Body of pancreas (tissue), 4 donors: ENCODE measurements around the gene SMURF2. TPM values are rescaled to one million over a fixed set of nuclear protein-coding genes. Genes with fewer than 3 reads are reported as not detected.

Source experiments
- ATAC-seq: fragments of 150-250 bp; one replicate; pipeline ENCODE4 v1.9.1; 2016
- DNase-seq, 4 donors: peaks; one replicate each; pipeline ENCODE4 v3.0.0-alpha.2; 2019
- H3K27ac ChIP-seq, 4 donors: fragments of 200-600 bp; sonication (generic); 1 replicate in 3 of 4; 2 replicates in 1 of 4; pipeline versions ENCODE4 v1.5.1 to v1.6.1; 2016 to 2019; ENCODE audit warnings: mild to moderate bottlenecking in 1 of 4, mixed read lengths in 1 of 4, moderate library complexity in 1 of 4
- H3K27me3 ChIP-seq, 2 donors: fragments of 200-600 bp; sonication (generic); one replicate each; pipeline ENCODE4 v1.6.0; 2016; ENCODE audit warnings: mild to moderate bottlenecking in 1 of 2
- H3K36me3 ChIP-seq, 2 donors: fragments of 200-600 bp; sonication (generic); replicated peaks in 1 of 2; 2 replicates each; pipeline ENCODE4 v1.5.1; 2016; ENCODE audit warnings: low read depth in 2 of 2; ENCODE audit not compliant: insufficient read depth in 1 of 2
- H3K4me1 ChIP-seq: fragments of 200-600 bp; sonication (generic); one replicate; pipeline ENCODE4 v1.6.0; 2016
- H3K4me3 ChIP-seq, 2 donors: fragments of 200-600 bp; sonication (generic); 1 replicate in 1 of 2; 2 replicates in 1 of 2; pipeline ENCODE4 v1.5.1; 2016 to 2019
- H3K9me3 ChIP-seq, 3 donors: fragments of 200-600 bp; sonication (generic); 1 replicate in 2 of 3; 2 replicates in 1 of 3; pipeline ENCODE4 v1.5.1; 2016
- POLR2A ChIP-seq, 3 donors: fragments of 450-650 bp; IDR thresholded peaks; one replicate each; pipeline ENCODE4 v1.6.1; 2016; ENCODE audit warnings: antibody characterized with exemption in 3 of 3, mild to moderate bottlenecking in 2 of 3
- WGBS, 2 donors: methylation state at CpG; one replicate each; pipeline ENCODE4 v1.1.5; 2017; 5-methylcytosine and 5-hydroxymethylcytosine counted together
- intact Hi-C: fragments of 100-400 bp; cut with DNase I; formaldehyde crosslinking; loops from one replicate; pipeline ENCODE4 v1.15.1; 2023
- total RNA-seq, 2 donors: library from RNA; depleted of rRNA; stranded (reverse); fragments of >200 nt; gene quantifications; one replicate each; pipeline ENCODE4 v1.1.0, GENCODE V29; 2016
- TF ChIP-seq, protein P1 (sequence below), 7 experiments: fragments of 450-650 bp in 4 of 7; fragments of 200-600 bp in 3 of 7; sonication (generic) in 3 of 7; IDR thresholded peaks; one replicate each; pipeline ENCODE4 v1.5.1; 2016 to 2019; ENCODE audit warnings: antibody characterized with exemption in 7 of 7

Gene SMURF2
- total RNA-seq, 2 donors from 2014 or later: 10.6 to 15.5 TPM

DNA sequence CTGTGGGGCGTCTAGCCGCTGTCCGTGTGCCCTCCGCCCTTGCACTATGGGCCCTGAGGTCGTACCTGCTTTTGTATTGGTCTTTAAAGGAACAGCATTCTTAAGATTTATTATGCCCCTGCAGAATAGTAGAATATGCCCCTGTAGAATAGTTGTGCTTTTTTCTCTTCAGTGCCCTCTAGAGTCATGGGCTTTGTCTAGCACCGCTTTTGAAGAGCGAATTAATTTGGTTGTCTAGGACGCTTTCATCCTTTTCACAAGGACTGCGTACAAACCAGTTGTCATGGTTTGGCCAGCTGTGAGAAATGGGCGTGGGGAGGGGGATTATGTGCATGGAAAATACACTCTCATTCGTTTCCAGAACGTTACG lies 154.7 kb downstream of the SMURF2 start:
- H3K4me3 ChIP-seq: peak overlapping the region; percentile 62 to 71
- peaks cover 5 to 25% of the 10 kb centered on the region in 2 donors for H3K36me3 ChIP-seq
- peak overlapping the region; percentile 100 for H3K27ac ChIP-seq
- no peaks in the 10 kb centered on the region for H3K9me3 ChIP-seq
- intact Hi-C loops: no loop called here
- H3K4me1 ChIP-seq: peaks cover 37% of the 10 kb centered on the region
- no peaks in the 10 kb centered on the region for H3K27me3 ChIP-seq
- ATAC-seq (peak; percentile 13), DNase-seq (peak in 3 of 4 donors; percentile 20 to 43 (median 29))
- 0% methylated on average over 13 of the region's 13 CpGs for WGBS, 2 donors
- TF ChIP-seq, protein P1, sequence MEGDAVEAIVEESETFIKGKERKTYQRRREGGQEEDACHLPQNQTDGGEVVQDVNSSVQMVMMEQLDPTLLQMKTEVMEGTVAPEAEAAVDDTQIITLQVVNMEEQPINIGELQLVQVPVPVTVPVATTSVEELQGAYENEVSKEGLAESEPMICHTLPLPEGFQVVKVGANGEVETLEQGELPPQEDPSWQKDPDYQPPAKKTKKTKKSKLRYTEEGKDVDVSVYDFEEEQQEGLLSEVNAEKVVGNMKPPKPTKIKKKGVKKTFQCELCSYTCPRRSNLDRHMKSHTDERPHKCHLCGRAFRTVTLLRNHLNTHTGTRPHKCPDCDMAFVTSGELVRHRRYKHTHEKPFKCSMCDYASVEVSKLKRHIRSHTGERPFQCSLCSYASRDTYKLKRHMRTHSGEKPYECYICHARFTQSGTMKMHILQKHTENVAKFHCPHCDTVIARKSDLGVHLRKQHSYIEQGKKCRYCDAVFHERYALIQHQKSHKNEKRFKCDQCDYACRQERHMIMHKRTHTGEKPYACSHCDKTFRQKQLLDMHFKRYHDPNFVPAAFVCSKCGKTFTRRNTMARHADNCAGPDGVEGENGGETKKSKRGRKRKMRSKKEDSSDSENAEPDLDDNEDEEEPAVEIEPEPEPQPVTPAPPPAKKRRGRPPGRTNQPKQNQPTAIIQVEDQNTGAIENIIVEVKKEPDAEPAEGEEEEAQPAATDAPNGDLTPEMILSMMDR (IDR thresholded peaks at IDR 0.05): peak; percentile 12 to 53 (median 41)
- TF ChIP-seq POLR2A (IDR thresholded peaks at IDR 0.05): no peak

DNA sequence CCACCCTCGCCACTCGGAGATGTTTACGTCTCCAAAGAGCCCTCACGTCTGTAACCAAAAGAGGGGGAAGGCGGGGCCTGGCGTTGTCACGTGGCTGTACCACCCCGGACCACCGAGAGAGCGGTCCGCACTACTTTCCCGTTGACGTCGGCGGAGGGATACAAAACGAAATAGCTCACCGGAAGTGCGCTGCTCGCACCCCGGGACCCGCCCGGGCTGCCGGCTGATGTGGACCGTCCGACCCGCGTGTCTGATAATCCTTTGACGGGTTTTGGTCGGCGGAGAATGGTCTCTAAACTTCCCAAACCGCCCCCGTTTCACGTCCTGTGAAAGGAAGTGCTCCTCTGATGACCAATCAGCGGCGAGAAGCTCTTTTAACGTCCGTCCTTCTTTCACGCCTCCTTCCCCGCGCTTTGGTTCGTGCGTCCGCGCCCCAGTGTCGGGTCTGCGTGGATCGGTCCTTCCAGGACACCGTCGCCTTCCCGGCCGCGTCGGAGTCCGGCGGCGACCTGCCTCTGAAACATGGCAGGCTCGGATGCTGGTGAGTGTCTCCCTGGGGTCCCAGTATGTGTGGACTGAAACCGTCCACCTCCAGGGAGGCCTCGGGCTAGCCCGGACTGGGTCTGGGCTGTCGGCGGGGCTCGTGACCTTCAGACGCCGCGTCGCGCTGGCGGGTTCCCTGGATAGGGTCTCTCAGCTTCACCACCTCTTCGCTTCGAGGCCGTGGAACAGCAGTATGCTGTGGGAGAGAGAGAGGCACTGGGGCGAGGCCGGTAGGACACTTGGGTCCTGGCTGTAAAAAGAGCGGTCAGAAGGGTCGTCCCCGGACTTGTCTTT lies 155.3 kb downstream of the SMURF2 start, which contains the start of gene CEP95:
TSS of gene CEP95 (plus strand) at position 402 of the 837 bp plus-strand sequence. CDS start at position 523, 121 bp downstream.
- Histone ChIP-seq H3K9me3 (no peaks in the 10 kb centered on the region), H3K4me3 (peak within 1 kb of the TSS; percentile 62 to 71), H3K36me3 (peaks cover 5 to 26% of the 10 kb centered on the region in 2 donors), H3K27me3 (no peaks in the 10 kb centered on the region), H3K4me1 (peaks cover 43% of the 10 kb centered on the region), H3K27ac (peak within 1 kb of the TSS; percentile 100)
- intact Hi-C loops: no loop called here
- ATAC-seq: peak; percentile 77
- 0 to 5% methylated on average over 17 to 70 of the region's 77 CpGs for WGBS, 2 donors
- peak; percentile 91 to 96 (median 92) for DNase-seq
- TF ChIP-seq POLR2A (IDR thresholded peaks at IDR 0.05): peak; percentile 78 to 84 (median 78)
- TF ChIP-seq, protein P1 (IDR thresholded peaks at IDR 0.05): peak in 1 of 7 experiments; percentile 9

DNA sequence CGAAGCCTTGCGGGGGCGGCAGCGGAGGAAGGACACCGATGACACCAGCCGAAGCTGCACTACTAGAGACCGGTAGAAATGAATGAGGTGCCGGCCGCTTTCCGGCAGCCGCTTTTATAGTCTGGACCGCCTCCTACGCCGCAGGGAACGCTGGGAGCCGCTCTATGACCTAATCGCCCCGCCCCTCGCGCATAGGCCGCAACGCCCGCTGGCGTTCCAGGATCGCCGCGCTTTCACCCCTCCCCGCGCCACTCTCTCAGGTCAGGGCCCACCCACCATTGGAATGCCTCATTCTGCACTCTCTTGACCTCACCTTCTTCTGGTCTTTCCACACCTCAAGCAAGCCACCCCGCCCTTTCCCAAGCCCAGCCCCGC lies 155.9 kb downstream of the SMURF2 start, which contains the start of gene DDX5:
TSS of gene DDX5 (minus strand) at position 89 of the 375 bp plus-strand sequence. CDS start 170 bp downstream, outside the sequence.
- peak; percentile 82 for ATAC-seq
- peak; percentile 99 to 100 (median 100) for TF ChIP-seq POLR2A (IDR thresholded peaks at IDR 0.05)
- TF ChIP-seq, protein P1 (IDR thresholded peaks at IDR 0.05): peak in 1 of 7 experiments; percentile 2
- WGBS, 2 donors: 0% methylated on average over 9 to 31 of the region's 31 CpGs
- intact Hi-C loops: no loop called here
- DNase-seq: peak; percentile 99
- Histone ChIP-seq H3K4me1 (peaks cover 47% of the 10 kb centered on the region), H3K4me3 (peak within 1 kb of the TSS; percentile 62 to 71), H3K9me3 (no peaks in the 10 kb centered on the region), H3K27ac (peak within 1 kb of the TSS; percentile 100), H3K36me3 (peaks cover 10 to 29% of the 10 kb centered on the region in 2 donors), H3K27me3 (no peaks in the 10 kb centered on the region)

DNA sequence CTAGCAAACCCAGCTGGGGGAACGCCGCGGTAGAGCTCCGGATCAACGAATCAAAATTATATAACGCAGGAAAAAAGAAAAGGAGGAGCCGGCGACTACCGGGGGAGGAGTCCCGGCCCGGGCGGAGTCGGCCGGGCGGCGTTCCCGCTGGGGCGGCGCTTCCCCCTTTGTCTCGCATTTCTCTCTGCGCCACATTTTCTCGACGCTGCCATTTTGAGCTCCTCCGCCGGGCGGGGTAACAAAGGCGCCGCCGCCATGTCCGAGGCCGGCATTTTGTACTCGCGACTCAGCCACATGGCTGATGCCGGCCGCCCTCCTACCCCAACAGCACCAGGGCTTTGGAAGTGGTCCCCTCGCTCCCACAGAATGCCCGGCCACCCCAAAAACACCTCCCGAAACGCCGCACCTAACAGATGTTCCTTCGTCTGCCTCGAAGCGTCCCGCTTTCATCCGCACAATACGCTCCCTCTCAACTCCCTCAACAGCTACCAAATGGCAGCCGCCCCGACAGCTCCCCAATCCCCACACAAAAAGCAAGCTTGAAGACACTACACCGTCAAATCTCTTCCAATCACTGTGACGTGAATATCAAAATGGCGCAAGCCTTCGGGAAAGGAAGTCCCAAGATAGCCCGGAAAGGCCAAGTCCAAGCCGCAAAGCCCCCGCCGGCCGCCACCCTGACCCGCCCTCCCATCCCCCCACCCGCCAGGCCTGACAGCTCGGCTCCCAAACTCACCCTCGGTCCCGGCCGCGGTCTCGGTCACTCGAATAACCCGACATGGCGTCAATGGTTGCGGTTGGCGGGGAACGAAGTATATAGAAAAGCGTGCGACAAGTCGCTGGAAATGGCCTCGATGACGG lies 156.5 kb downstream of the SMURF2 start:
- peak; percentile 70 for ATAC-seq
- Histone ChIP-seq H3K9me3 (no peaks in the 10 kb centered on the region), H3K4me1 (peaks cover 47% of the 10 kb centered on the region), H3K36me3 (peaks cover 15 to 34% of the 10 kb centered on the region in 2 donors), H3K4me3 (peak overlapping the region; percentile 62 to 71), H3K27me3 (no peaks in the 10 kb centered on the region), H3K27ac (peak overlapping the region; percentile 100)
- peak; percentile 30 to 59 (median 53) for TF ChIP-seq POLR2A (IDR thresholded peaks at IDR 0.05)
- TF ChIP-seq, protein P1 (IDR thresholded peaks at IDR 0.05): peak in 2 of 7 experiments; percentile 8 to 18
- DNase-seq: peak; percentile 93 to 95 (median 94)
- WGBS, 2 donors: 0% methylated on average over 24 to 76 of the region's 76 CpGs
- intact Hi-C loops: no loop called here
